HuH-7 (cell line): ENCODE measurements around the gene SFMBT2.

Source experiments
- DNase-seq: peaks from one replicate; pipeline ENCODE4 v3.0.0; 2011; ENCODE audit warnings: low spot score

SFMBT2 gene

DNA sequence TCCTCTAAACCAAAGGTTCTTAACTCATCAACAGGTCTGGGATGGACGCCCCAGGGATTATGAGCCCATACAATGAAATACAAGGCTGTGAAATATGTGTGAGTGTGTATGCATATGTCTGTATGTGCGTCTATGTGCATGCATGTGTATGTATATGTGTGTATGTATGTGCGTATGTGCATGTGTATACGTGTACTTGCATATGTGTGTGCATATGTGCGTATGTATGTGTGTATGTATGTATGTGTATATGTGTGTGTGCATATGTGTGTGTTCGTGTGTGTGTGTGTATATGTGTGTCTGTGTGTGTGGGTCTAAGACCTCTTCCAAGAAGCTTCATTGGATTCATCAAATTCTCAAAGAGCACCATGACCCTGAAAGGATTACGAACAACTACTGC lies 112.3 kb downstream of the SFMBT2 start:
- DNase-seq: no peak

DNA sequence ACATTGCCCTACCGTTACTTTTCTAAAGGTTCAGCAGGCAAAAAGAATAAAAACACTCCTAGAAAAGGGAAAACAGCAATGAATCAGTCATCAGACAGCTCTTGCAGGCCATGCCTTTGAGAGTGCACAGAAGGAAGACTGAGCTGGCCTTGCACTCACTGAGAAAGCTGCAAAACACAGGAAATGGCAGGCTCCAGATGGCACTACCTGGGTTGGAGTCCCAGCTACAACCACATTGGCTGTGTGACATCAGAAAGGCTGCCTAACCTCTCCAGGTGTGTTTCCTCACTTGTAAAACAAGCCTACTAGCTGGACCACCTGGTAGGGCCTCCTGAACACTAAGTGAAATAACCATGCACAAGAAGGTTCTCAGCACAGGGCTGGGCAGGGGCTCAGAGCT lies 113.7 kb downstream of the SFMBT2 start:
- no peak for DNase-seq

DNA sequence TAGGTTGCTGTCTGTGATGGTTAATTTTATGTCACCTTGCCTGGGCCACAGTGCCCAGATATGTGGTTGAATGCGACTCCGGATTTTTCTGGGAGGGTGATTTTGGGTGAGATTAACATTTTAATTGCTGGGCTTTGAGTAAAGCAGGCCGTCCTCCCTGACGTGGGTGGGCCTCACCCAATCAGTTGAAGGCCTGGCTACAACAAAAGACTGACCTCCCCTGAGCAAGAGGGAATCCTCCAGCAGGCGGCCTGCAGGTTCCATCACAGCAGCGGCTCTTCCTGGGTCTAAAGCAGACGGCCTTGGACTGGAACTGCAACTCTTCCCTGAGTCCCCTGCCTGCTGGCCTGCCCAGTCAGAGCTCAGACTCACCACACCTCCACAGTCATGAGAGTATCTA lies 114.2 kb downstream of the SFMBT2 start:
- no peak for DNase-seq

DNA sequence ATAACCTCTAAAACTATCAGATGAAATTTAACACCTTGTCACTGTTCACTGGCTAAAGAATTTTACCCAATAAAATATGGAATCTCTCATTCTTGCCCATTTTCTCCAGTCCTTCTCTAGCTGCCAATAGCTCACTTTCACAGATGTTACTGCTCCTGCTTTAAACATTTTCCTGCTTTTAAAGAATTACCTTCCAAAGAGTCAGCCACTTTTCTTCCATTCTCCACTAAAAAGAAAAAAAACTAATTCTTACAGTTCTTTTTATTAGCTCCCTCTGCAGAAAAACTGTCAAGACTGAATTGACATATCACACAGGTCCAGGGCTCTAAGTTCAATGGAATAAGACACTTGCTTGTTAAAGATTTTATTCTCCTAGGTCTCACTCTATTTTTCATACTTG lies 114.8 kb downstream of the SFMBT2 start:
- no peak for DNase-seq

DNA sequence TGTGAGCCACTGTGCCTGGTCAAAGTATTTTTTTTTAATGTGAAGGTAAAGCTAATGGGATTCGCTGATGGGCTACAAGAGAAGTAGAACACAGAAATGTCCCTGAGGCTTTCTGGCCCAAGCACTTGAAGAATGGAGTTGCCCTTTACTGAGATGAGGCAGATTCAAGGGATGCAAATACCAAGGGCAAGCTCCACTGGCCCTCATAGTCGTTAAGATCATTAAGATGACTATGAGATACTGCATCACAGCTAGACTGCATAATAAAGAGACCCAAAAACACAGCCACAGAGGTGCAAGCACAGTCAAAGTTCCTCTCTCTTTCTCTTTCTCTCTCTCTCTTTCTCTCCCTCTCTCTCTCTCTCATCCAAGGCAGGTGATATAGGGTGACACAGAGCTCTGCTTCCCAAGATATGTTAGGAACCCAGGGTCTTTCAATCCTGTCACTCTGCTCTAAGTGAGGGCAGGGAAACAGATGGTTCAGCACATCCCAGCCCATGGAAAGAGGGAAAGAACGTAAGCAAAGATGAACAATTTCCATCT lies 117.4 kb downstream of the SFMBT2 start:
- no peak for DNase-seq

DNA sequence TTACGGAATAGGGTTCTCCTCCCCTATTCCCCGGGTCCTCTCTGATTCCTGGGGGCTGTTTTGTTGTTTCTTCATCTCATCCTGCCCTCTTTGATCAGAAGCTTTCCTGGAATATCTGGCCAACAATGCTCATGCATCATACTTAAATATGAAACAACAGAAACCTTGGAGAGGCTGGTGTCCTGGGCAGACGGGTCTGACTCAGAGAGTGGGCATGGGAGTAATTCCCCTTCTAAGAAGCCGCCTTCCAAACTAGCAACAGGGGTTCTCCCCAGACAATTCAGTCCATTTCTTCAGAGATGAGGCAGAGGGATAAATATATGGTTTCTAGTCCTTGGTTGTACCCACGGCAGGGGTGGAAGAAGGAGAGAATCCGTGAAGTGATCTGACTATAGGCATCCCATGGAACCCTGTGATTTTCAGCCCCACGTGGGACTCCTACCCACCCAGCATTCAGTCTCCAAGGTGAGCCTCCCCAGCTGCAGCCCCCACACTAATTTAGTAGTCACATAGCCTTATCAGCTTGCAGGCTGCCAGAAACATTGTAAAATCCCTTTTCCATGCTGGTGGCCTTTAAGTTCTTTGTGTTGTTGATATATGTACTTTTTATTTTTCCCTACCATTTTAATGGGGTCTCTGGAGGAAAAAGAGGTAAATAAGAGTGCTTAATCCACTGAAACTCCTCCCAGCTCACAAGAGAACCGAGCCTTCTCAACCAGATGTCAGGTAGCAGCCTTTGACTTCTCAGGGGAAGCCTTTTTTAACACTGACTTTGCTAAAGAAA lies 119.2 kb downstream of the SFMBT2 start:
- no peak for DNase-seq

DNA sequence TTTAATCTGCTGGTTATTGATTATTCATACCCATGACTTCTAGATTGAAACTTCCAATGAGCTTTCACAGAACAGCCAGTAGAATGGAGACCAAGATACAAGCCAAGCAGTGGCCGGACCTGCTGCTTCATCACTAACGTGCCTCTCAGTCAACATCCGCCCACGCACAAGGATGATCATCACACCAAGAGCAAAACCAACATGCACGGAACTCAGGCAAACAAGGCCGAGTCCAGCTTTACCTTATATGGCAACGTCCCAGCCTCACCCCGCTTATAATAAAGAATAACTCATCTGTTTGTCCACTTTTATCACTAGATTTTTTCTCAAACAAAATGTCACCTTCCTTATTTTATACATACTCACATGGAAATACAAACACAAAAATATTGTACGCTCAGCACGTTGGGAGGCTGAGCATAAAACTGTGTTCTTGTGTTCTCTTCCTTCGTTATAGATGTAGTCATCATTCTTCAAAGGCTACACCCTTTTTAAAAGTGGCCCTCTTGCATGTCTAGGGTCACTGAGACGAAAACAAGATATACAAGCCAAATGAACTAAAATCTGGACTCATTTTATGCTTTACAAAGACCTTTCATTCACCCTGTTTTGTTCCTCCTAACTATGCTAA lies 122.7 kb downstream of the SFMBT2 start:
- DNase-seq: no peak

DNA sequence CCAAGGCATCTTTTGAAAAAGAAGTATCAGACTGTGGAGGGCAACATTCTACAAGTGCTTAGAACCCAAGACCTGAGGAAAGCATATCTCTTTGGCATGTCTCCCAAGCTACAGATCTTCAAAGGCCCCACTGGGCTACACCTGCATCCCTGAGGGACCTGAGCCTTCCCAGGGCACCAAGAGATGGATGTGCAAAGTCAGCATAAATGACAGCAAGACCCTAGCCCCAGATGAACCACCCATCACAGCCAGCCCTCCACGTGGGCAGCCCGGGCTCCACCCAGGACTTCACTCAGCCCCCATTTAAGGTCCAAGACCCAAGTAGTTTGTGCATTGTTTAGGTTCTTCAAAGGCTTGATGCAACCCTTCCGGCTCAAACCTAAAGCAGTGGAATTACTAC lies 123.5 kb downstream of the SFMBT2 start:
- DNase-seq: no peak

DNA sequence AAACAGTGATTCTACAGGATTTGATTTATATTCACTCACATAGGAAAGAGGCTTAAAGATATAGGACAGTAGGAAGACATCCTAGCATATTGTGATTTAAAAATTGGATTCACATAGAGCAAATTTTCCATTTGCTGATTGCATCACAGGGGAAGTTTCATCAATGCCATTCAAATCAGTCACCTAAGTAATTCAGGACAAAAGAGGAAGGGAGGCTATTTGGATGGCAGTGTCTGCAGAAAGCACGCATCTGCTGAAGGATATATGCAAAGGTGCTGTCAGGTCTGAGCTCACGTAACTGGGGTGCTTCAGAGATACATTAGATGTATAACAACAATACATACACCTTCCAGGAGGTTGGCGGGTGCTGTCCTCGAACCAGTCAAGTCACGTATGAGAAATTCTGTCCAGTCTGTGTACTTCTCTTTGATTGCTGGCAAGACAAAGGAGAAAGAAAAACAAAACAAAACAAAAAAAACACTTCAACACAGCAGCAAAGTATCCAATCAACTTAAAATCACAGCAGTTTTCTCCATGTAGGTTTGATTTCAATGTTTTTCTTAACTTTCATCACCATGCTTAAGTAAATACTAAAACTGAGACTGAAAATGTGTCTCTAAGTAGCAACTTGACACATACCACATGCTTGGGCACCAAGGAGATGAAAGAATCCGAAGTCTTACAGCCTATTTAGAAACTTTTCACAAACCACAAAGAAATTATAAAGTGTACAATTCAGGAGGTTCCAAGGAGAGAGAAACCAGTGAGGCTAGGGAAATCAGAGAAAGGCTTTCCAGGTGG lies 125.1 kb downstream of the SFMBT2 start:
- no peak for DNase-seq

DNA sequence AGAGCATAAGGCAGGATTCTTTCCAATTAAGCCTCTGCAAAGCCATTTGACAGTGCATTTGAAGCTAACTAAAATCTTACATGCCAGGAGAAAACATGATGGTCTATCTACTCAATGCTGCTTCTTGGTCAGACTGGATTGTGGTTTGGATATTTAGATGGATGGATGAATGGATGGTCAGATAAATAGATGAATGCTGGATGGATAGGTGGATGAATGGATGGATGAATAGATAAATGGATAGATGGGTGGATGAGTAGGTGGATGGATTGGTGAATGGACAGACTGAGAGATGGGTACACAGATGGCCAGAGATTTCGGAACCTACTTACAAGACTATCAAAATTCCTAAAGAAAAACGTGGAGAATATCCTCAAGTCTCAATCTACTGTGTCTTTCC lies 127.6 kb downstream of the SFMBT2 start:
- no peak for DNase-seq

DNA sequence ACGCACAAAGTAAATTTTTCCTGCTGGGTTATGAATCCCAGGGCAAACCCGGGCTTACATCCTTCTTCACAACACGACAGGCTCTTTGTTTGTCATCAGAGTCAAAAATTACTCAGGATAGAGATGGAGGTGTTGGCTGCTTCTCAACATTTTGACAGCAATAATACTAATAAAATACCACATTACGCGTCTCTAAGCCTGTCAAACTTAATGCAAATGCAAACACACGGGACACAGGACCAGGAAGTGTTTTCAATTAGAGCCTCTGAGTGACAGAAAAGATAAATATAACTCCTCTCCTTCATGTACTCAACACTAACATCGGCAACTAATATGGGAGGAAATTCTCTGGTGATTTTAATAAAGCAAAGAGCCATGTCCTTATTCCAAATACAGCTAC lies 128.4 kb downstream of the SFMBT2 start:
- no peak for DNase-seq

DNA sequence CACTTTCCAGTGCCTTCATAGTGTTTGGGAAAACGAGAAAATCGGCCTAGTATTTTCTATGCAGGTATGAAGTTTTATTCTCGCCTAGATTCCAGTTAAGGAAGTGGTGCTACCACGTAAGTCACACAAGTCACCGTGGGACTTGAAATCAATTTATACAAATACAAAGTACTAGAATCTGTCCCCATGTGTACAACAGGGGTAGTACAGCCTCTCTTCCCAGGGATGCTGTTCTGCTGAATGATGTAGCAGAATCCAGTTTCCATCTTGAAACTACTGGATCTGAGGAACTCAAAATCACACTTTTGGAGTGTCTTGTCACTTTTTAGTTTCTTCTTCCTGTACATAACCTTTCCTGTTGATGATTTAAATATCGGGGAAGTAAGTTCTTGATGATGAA lies 129.4 kb downstream of the SFMBT2 start:
- no peak for DNase-seq

DNA sequence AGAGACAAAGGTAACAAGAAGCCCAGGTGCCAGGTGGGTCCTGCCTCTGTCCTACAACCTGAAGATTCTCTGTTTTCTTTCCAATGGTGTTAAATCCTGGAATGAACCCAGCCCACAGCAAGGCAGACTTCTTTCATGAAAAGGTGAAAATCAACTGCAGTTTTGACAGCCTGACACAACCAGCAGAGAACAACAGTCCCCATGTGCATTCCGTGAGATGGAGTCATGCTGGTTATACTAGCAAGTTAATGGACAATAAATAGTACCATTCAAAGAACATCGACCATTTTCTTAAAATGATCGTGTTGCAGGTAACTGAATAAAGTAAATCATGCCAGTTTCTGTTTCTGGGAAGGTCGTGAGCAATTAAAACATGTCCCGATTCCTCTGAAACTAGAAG lies 131.5 kb downstream of the SFMBT2 start:
- DNase-seq: no peak

DNA sequence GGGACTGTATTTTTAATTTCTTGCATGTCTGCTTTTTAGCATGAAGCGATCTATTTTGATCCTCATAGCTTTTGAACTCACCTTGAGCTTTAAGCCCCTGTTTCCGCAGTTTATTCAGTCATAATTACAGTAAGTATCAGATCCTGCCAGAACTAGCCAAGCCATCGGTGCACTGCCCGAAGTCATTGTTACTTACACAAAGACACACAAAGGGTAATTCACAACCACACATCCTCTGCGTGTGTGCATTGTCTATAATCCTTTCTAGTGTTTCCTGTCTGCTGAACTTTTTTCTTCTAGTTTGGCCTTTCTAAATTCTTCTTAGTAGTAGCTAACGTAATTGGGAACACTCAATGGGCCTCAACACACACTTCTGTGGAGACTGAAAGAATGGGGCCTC lies 133.0 kb downstream of the SFMBT2 start:
- no peak for DNase-seq

DNA sequence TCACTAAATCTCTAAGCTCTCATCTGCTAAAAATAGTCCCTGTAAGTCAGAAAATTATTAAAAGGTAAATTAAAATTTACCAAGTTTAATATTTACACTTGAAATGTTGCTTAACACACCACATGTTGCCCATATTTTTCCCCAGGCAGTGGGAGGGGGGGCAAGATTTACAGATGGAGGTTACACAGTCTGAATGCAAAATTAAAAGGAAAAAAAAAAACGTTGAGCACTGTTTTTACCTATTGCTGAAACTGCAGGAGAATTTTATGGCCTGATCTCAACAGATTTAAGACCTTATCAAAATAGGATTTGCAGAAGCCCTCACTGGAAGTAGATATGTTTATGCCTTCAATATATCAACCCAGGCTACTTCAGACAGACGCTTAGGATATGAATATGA lies 133.4 kb downstream of the SFMBT2 start:
- DNase-seq: no peak

DNA sequence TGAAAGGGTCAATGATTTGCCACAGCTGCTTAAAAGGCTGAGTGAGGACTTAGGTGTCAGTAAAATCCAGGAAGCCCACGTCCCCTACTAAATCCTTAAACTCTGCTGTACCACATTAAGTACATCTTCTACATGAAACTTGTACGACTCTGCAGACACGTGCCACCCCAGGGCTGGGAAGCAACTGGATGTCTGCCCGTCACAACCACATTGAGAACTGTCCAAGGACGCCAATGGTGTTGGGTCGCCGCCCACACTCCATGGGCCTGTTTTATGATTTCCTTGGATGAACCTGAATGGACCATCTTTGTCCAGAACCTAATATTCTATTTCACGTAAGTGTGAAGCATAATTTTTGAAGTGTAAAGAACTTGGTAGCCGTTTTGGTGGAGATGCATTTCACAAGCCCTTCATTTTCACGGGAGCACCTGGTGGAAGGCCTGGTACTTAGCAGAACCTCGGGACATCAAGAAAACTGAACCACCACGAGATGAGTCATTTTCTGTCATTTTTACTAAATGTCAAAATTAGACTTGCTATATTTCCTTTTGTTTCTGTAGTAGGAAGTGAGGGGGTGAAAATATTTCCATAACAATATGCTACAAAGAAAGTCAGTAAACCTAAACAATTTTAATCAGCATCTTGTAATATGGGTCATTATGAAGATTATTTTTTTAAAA lies 134.9 kb downstream of the SFMBT2 start:
- no peak for DNase-seq

DNA sequence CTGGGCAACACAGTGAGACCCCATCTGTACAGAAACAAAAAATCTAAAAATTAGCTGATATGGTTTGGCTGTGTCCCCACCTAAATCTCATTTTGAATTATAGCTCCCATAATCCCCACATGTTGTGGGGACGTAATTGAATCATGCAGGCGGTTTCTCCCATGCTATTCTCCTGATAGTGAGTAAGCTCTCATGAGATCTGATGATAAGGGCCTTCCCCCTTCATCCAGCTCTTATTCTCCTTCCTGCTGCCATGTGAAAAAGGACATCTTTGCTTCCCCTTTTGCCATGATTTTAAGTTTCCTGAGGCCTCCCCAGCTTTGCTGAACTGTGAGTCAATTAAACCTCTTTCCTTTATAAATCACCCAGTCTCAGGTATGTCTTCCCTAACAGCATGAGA lies 136.5 kb downstream of the SFMBT2 start:
- no peak for DNase-seq

DNA sequence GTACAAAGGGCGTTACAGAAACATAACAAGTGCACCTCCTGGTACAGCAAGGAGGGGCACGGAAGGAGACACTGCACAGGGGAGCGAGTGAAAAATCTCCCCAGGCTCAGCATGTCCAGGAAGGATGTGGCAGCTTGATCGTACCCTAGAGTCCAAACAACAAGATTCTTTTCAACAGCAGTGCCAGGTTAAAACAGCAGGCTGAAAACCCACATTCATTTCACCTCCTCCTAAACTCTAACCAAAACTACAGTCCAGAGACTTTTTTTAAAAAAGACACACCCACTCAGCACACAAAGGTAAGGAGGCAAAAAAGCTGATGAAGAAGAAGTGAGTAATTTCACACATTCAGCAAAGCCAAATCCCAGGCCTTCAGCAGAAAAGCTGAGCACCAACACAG lies 138.8 kb downstream of the SFMBT2 start:
- no peak for DNase-seq

DNA sequence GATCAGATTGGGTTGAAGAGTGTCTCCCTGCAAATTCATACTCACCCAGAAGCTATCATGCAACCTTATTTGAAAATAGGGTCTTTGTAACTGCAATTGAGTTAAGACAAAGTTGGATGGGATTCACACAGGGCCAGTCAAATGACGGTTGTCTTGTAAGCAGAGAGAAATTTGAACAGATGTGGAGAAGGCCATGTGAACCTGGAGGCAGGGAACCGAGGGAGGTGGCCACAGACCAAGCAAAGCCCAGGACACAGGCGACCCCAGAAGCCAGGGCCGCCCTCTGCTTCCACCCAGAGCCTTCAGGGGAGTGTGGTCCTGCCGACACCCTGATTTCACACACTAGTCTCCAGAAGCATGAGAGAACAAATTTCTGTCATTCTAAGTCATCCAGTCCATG lies 140.8 kb downstream of the SFMBT2 start:
- DNase-seq: no peak

DNA sequence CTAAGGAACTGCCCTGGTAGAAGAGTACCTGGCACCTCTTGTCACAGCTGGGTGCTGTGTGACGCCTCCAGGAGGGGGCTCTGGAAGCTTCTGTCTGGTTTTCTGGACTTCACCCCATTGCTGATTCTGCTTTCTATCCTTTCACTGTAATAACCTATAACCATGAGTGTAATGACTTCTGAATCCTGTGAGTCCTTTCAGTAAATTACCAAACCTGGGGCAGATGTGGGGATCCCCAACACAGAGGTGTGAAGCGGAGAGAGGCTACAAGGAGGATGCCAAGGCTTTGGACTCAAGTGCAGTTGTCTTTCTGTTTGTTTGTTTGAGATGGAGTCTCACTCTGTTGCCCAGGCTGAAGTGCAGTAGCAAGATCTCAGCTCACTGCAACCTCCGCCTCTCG lies 143.7 kb downstream of the SFMBT2 start:
- no peak for DNase-seq

DNA sequence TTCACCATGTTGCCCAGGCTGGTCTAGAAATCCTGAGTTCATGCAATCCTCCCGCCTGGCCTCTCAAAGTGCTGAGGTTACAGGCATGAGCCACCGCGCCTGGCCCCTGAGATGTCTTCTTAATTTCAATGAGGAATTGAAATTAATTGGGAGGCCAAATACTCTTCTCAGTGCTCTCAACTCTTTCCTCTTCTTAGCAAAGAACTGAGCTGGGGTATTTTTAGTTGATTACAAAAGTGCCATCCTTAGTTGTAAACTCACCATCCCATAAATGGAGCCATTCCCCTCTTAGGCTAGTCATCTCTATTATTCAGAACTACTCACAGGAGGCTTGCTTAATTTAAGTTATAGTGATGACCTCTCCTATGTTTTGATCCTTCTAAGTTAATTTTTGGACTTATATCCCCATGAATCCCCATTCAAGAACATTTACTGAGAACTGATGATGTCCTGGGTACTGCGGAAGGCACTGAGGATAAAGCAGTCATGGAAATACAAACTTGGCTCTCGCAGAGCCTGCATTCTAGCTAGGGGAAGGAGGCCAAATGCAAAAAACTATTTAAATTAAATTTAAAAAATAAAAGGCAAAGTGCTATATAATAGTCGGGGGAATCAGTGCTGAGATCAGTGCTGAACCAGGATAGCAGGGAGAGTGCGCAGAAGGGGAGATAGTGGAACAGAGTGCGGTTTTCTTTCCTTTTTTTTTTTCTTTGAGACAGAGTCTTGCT lies 145.3 kb downstream of the SFMBT2 start:
- no peak for DNase-seq

DNA sequence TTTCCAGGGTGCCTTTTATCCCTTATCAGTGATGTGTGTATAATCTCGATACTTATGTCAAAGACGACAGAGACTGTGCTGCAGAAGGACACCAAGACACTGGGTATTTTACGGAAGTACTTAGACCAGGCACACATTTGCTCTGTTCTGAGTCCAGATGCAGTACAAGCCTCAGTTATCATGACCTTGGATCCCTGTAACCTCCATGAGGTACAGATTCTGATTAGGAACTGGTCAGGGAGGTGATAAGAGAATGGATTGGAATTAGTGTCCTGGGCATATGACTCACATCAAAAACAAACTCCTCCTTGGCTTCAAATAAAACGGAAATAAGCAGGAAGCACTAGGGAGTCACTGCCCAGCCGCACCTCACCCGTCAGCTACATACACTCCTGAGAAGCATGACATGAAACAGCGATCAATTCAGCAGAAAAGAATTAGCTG lies 146.5 kb downstream of the SFMBT2 start:
- DNase-seq: no peak
